Measurements from ENCODE around the gene PITX1.

Gene PITX1

DNA sequence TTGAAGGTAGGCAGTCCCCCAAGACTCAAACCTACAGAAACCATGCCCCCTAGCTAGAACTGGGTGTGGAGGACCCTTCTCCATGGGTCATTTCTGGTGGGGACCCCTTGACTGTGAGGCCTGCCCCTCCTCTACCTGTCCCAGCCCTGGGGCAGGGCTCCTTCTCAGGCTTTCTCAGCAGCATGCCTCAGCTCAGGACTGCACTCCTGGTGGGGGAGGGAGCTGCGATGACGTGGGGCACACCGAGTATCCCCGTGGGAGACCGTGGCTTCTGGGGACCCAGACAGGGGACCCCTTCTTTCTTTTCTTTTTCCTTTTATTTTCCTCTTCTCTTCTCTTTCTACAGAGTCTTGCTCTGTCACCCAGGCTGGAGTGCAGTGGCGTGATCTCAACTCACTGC is 27.0 kb upstream of the PITX1 start:
- no peak for DNase-seq

GRCh38 chr5:135060021-135060420 is 26.0 kb upstream of the PITX1 start:
- DNase-seq = no peak

DNA sequence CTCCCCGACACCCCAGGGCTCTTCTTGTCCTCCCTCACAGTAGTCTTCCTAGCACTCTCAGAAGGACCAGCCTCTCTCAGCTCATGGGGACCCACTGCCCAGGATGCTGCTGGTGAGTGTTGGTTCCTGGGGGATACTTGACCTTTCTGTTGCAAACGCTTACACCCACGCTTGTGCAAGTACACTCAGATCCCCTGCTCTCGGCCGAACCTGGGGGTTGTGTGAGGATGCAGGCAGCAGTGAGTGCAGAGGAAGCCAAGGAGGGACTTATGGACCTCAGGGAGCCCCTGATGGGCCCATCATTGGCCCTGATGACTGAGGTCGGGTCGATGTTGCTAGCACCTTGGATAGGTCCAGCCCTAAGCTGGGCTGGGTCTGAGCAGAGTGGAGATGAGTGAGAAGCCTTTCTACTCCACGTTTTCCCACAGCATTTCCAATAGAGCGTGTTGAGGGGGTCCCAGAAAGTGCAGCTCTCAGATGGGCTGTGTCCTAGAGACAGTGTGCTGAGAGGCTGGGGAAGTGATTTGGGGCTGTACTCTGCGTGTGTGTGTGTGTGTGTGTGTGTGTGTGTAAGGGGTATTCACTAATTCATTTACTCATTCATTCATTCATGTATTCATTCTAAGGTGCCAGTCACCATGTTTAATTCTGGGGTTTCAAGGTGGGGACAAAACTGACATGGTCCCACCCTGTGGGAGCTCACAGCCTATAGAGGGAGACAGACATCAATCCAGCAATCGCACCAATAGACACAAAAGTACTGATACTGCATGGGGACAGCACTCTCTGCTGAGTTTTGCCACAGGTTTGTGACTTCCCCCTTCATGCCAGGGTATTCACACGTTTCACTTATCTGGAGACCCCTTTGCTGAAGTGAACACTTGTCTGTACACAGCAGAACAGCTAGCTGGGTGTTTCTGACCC is 25.2 kb upstream of the PITX1 start:
- no peak for DNase-seq

DNA sequence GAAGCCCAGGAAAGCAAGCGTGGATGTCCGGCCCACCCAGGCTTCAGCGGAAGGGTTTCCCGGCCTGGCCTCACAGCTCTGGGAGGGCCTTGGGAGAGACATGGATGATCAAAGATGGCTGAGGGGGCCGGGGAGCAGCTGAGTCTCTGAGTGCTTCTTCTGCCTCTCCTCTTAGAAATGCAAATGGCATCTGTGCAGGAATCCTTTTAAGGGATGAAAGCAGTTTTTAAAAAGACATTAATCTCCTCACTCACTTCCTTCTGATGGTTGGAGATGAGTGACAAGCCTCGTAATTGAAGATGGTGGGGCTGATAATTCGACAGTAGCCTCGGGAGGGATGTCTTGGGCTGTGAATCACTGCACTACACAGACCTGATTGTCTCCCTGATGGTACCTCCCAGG is 24.3 kb upstream of the PITX1 start:
- DNase-seq = no peak

GRCh38 chr5:135057233-135057632 is 23.2 kb upstream of the PITX1 start:
- no peak for DNase-seq

- DNase-seq = no peak
Observed at GRCh38 chr5:135056316-135057030, 22.4 kb upstream of the PITX1 start.

- no peak for DNase-seq
Observed at GRCh38 chr5:135055396-135055795, 21.4 kb upstream of the PITX1 start.

- no peak for DNase-seq
Observed at GRCh38 chr5:135054546-135054945, 20.5 kb upstream of the PITX1 start.

DNA sequence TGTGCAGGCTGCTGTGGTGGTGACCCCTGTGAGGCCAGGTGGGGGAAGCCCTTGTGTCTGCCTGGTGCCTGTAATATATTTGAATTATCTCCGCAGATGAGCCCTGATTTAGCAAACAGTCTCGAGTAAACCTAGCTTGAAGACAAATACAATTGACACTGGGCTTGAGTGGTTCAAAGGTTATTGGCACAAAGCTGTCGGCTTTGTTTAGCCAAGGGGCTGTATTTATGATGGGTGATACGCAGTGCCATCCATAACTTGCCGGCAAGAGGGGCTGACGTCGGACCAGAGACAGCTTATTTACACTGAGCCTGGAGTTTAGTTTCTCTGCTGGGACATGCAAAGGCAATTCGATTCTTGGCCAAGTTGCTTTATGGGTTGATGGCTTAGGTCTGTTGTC is 20.0 kb upstream of the PITX1 start:
- DNase-seq = no peak

- no peak for DNase-seq
Observed at GRCh38 chr5:135053278-135053677, 19.2 kb upstream of the PITX1 start.

- no peak for DNase-seq
Observed at GRCh38 chr5:135052511-135053145, 18.6 kb upstream of the PITX1 start.

DNA sequence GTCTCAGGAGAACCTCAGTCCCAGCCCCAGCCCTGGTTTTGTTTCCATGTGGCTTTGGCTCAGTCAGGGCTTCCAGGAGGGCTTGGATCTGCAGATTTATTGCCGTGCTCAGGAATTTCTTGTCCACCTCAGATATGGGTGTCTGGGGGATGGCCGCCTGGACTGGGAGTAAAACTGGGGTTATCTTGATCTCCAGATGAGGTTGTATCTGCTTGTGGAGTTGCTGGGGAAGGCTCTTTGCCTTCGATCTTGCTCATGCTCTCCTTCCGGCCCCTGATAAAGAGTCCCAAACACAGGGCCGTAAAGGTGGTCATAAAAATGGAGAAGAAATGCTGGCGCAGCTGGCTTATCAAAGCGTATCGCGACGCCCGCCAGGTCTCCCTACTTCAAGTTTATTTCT is 17.8 kb upstream of the PITX1 start:
- no peak for DNase-seq

DNA sequence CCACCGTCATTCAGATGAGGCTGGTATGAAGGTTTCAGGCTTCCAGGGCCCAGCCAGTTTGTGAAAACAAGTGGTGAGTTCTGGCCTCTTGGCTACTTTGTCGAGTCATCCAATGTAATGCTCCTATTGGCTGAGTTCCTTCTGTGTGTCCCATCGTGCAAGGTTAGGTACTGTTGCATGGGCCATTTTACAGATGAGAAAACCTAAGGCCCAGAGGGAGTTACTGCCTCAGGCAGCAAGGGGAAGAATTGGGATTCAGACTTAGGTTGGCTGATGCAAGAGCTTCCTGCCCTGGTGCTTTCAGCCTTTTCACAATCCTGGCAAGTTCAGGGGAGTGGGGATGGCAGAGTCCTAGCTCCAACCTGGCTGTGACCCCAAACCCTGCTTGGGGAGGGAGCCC is 17.4 kb upstream of the PITX1 start:
- DNase-seq = no peak

GRCh38 chr5:135050244-135050767 is 16.3 kb upstream of the PITX1 start:
- DNase-seq = no peak

DNA sequence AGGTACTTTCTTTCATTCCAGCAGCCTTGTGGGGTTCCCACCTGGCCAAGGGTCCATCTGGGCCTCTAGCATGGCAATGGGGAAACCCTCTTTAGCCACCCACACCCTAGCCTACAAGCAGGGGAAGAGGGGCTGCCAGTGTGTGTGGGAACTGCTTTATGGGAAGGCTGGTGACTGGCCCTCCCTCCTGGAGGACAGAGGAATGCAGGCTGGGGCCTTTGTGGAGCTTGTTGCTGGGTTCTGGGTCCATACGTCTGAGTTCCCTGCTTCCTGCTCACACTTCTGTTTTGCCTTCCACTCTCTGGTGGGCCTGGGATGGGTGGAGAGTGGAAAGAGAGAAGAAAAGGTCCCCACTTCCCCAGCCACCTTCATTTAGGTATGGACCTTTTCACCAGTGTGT is 14.9 kb upstream of the PITX1 start:
- no peak for DNase-seq

- no peak for DNase-seq
Observed at GRCh38 chr5:135048286-135048685, 14.3 kb upstream of the PITX1 start.

DNA sequence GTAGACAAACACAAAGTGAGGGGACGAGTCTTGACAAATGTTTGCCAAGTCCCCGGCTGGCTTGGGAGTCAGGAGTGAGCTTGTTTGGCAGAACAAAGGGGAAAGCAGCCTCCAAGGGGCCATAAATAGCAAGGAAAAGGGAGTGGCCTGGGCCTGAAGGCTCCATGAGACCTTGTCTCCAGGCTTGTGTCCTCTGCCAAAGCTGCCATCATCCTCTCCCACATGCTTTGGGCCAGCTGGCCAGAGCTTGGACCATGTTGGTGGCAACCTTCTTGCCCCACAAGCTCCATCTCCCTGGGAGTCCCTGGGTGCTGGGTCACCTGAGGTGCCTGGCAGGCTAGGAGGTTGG is 13.3 kb upstream of the PITX1 start:
- no peak for DNase-seq

DNA sequence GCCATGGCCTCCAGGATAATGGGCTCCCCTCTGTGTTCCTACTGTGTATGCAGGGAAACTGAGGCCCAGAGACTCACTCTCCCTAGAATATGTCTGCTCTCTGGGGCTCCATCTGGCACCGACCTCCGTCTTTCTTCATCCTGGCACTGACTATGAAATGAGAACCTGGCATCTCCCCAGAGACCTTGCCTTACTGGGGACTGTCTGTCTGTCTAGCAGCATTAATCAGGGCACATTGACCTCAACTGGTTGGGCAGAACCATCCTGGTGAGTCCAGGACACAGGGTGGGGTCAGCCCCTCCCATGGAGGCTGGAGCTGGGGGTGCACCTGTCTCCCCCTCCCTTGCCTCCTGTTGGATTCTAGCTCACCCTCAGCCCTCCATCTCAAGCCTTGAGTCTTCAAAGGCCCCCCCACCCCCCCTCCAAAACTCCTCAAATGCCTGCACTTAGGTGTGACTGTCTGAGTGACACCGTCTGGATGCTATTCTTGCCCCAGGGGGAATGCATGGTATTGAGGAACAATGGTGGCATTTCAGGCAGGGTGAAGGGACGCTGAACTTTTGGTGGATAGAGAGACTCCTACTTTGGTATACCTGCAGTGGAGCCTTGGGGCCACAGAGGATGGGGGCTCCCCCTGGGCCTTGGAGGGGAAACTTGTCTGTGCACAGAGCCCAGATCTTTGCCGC is 12.8 kb upstream of the PITX1 start:
- no peak for DNase-seq

DNA sequence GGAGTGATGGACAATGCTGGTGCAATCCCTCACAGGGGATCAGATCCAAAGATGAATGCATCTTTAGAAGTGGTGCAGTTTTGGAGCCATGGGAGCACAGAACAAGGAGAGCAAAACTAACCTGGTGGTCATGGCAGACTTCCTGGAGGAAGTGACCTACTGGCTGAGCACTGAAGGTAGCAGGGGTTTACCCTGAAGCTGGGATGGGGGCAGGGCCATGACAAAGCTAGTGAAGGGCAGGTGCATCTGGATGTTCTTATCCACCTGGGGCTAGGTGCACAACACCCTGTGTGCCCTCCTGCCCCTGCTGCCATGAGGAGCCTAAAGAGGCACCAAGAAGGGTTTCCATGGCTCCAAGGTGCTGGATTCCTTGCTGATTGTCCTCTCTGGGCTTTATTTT is 11.5 kb upstream of the PITX1 start:
- no peak for DNase-seq

DNA sequence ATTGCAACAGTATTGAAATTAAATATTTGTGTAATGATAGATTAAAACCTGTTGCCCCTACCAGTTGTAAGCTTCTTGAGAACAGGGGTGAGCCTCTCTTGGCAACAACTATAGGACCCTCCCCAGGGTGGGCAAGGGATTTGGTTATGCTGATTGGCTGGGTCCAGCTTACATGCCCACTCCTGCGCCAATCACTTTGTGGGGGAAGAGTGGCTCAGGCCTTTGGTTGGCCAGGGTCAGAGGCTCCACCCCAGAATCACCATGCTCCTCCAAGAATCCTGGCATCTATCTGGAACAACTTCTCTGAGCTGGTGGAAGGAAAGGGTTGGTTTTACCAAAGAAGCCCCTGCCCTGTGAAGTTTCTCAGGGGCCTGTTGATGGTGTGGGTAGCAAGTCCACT is 8.6 kb upstream of the PITX1 start:
- DNase-seq = no peak

DNA sequence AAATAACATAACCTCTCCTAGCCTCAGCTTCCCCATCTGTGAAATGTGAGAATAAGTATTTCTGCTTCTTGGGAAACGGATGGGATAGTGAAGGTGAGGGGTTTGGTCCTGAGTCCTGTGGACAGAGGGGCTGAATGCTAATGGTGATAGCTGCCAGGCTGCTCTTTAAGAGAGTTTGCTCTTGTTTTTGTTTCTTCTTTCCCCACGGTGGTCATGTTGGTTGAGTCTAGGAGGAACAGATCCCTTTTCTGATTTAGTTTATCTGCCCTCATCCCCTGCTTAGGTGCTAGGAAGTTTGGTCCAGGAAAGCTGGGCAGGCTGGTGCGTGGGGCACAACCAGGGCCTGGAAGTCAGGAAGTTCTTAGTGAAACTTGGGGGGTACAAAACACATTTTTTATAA is 7.7 kb upstream of the PITX1 start:
- no peak for DNase-seq

DNA sequence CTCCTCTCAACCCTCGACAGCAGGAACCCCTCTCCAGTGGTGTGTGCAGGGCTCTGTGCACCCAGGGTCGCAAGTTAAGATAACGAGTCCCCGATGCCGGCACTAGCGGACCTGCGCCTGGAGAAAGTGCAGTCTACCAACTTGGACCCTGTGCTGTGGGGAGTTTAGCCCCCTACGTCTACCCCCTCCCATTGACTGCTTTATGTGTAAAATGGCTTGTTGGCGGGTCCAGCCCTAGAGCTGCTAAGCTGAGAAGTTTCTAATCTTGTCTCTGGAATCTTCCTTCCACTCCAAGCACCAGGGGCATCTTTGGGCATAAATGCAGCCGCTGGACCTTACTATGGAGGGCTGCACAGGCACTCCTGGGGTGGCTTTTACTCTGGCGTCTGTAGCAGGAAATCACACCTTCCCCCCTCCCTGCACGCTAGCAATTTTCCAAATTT is 7.1 kb upstream of the PITX1 start:
- DNase-seq = no peak

All from activated T-cell treated with anti-CD3 and anti-CD28 coated beads, Interleukin-2, amount 50 U/mL, for 1 hour (primary cell).